Activated CD4-positive, CD25-positive, alpha-beta regulatory T cell treated with anti-CD3 and anti-CD28 coated beads, Interleukin-2, amount 50 U/mL, for 24 hours (primary cell): ENCODE data around the gene OSBPL8.
"Not testable (repeated sequence)": the region's sequence is repeated elsewhere in the genome, so short reads cannot be mapped to it uniquely, and the experiment has no call there.

ENCODE experiments used
- ATAC-seq, 2 donors: fragments of 150-1000 bp; cut with Tn5 transposase; one replicate each; pipeline ENCODE4 v1.10.0; 2021; ENCODE audit warnings: mild to moderate bottlenecking in 1 of 2, moderate library complexity in 1 of 2

OSBPL8 gene

GRCh38 chr12:76417116-76417515 is 142.5 kb downstream of the OSBPL8 start:
- ATAC-seq = peak in 1 of 2 donors; percentile 17

DNA sequence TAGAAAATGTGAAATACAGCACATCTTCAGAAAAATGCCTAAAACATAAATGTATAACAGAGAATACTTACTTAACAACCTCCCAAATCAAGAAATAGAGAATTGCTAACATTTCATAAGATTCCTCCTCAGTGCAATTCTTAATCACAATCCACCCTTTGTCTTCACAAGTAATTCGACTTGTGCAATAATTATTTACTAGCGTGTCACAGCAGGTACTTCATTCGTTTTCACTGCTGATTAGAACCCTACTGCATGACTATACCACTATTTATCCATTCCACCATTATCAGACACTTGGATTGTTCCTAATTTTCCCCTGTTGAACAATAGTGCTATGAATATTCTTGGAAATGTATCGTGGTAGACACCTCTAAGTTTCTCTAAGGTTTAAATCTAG is 146.4 kb downstream of the OSBPL8 start:
- no peak for ATAC-seq

DNA sequence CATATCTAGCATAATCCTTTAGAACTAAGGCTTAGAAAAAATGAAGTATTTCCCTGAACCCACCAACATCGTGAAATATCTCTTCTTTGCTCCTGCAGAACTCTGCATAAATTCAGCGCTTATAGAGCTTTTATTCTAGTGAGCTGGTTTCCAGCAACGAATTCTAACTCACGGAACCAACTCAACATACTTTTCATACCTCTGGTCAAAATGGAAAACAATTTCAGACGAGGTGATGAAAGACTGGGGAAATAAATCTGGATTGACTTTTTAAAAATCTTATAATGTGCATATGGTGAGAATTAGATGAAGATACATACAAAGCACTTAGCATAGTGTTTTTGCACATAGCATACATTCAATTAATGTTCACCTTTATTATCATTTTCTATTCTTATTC is 148.8 kb downstream of the OSBPL8 start:
- no peak for ATAC-seq

- no peak for ATAC-seq
These were observed 149.2 kb downstream of the OSBPL8 start for GRCh38 chr12:76410371-76410770.

- ATAC-seq = no peak
These were observed 150.5 kb downstream of the OSBPL8 start for GRCh38 chr12:76409074-76409473.

DNA sequence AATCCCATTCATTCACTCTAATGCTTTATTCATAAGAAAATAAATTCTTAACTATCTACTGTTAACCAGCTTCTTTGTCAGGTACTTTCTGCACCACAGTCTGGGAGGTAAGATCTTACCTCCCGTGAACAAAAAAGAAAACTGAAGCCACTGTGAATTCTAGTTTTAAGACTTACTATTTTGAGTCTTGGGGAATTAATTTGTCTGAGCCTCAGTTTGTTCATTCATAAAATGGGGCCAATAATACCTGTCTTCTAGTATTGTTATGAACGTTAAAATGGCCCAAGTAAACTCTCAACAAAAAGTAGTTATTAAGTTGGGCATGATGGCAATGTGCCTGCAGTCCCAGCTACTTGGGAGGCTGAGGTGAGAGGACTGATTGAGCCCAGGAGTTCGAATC is 151.9 kb downstream of the OSBPL8 start:
- ATAC-seq = no peak

GRCh38 chr12:76402259-76402658 is 157.3 kb downstream of the OSBPL8 start:
- no peak for ATAC-seq

- no peak for ATAC-seq
These were observed 159.4 kb downstream of the OSBPL8 start for GRCh38 chr12:76400136-76400535.

GRCh38 chr12:76399040-76399439 is 160.5 kb downstream of the OSBPL8 start:
- no peak for ATAC-seq

DNA sequence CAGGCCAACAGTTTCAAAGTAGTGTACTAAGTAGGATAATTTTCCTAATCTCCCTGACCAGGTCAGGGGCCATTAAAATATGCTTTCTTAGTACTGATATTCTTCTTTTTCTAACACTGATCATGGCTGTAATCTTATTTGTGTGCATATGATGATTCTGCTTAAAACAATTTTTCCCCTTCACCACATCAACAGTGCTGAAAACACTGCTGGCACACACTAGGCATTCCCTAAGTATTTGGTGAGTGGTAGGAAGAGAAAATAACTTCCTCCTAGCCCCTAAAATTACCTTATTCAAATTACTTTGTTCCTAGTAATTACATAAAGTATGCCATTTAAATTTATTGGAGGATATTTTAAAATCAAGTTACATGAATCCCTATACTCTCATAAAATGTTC is 161.5 kb downstream of the OSBPL8 start:
- no peak for ATAC-seq

DNA sequence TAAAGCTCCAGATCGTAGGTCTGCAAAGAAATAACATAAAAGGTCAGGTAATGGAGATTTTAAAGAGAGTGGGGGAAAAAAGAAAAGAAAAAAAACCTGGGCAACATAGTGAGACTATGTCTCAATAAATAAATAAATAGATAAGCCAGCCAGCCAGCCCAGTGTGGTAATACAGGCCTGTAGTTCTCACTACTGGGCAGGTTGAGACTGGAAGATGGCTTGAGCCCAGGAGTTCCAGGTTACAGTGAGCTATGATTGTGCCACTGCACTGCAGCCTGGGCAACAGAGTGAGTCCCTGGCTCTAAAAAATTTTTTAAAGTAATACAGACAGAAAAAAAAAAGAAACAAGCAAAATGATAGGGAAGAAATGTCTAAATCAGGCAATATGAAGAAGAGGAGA is 168.1 kb downstream of the OSBPL8 start:
- no peak for ATAC-seq

- ATAC-seq = no peak
These were observed 172.0 kb downstream of the OSBPL8 start for GRCh38 chr12:76387614-76388013.

GRCh38 chr12:76384560-76384959 is 175.0 kb downstream of the OSBPL8 start:
- ATAC-seq = no peak

GRCh38 chr12:76383988-76384387 is 175.6 kb downstream of the OSBPL8 start:
- ATAC-seq = no peak

- no peak for ATAC-seq
These were observed 180.3 kb downstream of the OSBPL8 start for GRCh38 chr12:76379261-76379660.

DNA sequence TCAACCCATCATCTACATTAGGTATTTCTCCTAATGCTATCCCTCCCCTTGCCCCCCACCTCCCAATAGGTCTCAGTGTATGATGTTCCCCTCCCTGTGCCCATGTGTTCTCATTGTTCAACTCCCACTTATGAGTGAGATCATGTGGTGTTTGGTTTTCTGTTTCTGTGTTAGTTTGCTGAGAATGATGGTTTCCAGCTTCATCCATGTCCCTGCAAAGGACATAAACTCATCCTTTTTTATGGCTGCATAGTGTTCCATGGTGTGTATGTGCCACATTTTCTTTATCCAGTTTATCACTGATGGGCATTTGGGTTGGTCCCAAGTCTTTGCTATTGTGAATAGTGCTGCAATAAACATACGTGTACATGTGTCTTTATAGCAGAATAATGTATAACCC is 182.7 kb downstream of the OSBPL8 start:
- not testable (repeated sequence) for ATAC-seq

- no peak for ATAC-seq
These were observed 183.6 kb downstream of the OSBPL8 start for GRCh38 chr12:76375939-76376338.

- ATAC-seq = peak; percentile 27 to 44
These were observed 184.1 kb downstream of the OSBPL8 start for GRCh38 chr12:76375470-76375869.

DNA sequence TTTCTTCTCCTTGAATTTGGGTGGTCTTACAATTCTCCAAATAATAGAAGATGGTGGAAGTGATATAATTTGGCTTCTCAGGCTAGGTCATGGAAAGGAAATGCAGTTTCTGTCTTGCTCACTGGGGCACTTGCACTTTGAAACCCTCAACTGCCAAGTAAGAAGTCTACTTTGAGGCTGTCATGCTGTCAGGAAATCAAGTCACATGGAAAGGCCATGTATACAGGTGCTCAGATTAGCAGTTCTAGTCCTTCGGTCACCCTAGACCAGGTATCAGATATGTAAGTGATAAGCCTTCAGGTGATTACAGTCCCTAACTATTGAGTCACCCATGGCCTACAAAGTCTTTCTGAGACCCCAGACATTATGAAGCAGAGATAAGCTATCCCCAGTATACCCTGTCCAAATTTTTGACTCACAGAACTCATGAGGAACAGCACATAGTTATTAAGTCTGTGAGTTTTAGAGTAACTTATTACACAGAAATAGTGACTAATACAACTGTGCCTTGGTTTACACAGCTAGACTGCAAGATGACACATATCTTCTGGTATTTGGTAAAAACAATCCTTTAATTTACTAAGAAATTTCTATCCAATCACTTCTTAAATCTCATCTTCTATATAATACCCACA is 185.1 kb downstream of the OSBPL8 start:
- ATAC-seq = peak; percentile 58 to 76

GRCh38 chr12:76368230-76368629 is 191.3 kb downstream of the OSBPL8 start:
- no peak for ATAC-seq

- no peak for ATAC-seq
These were observed 193.4 kb downstream of the OSBPL8 start for GRCh38 chr12:76366163-76366562.

GRCh38 chr12:76364131-76364530 is 195.4 kb downstream of the OSBPL8 start:
- ATAC-seq = not testable (repeated sequence)

DNA sequence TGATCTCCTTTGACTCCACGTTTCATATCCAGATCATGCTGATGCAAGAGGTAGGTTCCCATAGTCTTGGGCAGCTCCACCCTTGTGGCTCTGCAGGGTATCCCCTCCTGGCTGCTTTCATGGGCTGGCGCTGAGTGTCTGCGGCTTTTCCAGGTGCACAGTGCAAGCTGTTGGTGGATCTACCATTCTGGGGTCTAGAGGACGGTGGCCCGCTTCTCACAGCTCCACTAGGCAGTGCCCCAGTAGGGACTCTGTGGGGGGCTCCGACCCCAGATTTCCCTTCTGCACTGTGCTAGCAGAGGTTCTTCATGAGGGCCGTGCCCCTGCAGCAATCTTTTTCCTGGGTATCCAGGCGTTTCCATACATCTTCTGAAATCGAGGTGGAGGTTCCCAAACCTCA is 199.3 kb downstream of the OSBPL8 start:
- no peak for ATAC-seq

GRCh38 chr12:76356071-76356470 is 203.5 kb downstream of the OSBPL8 start:
- ATAC-seq = no peak
